RCC 7860 (cell line): ENCODE measurements around the gene HPSE.

Experiments used
- DNase-seq: peaks from one replicate; pipeline ENCODE4 v3.0.0-alpha.2; 2015; ENCODE audit warnings: low spot score
- FAIRE-seq: peaks from 2 replicates; lab custom pipeline; 2012; peaks lifted over from hg19 to GRCh38; lab: Jason Lieb, UNC

Gene HPSE

GRCh38 chr4:83252782-83253405 lies 81.8 kb downstream of the HPSE start:
- DNase-seq (no peak), FAIRE-seq (no peak)

GRCh38 chr4:83251447-83251830 lies 83.2 kb downstream of the HPSE start:
- FAIRE-seq, result no peak

GRCh38 chr4:83250687-83251446 lies 83.8 kb downstream of the HPSE start:
- peak; percentile 17 for FAIRE-seq
- no peak for DNase-seq

More at GRCh38 chr4:83251447-83251830, 83.2 kb downstream of the HPSE start:
- peak; percentile 28 for DNase-seq

- peak; percentile 74 for DNase-seq
- peak; percentile 76 for FAIRE-seq
Observed at GRCh38 chr4:83248486-83248885, 86.2 kb downstream of the HPSE start.

GRCh38 chr4:83247415-83248357 lies 87.0 kb downstream of the HPSE start:
- no peak for FAIRE-seq
- DNase-seq, result no peak
